ENCODE results near the gene CFDP1. TPM values are rescaled to one million over a fixed set of nuclear protein-coding genes. Genes with fewer than 3 reads are reported as not detected.

Gene CFDP1
- total RNA-seq, 2 donors from 2014 or later, result 47.5 to 49.7 TPM

DNA sequence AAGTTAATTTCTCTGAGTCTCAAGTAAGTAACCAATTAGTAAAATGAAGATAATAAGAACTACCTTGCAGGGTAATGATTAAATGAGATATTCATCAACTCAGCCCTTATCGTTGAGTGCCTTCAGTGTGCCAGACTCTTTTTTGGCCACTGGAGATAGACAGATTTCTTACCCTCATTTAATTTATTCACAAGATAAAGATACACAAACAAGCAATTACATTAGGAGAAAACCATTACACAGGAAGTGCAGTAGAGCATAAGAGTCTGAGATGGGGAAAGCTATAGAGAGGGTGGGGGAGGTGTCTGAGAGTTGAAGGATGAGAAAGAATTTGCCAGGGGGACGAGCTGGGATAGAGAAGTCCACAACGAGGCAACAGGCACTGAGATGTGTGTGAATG lies 109.4 kb downstream of the CFDP1 start:
- DNase-seq (ENCODE audit: low spot score in 2 of 2), result no peak
- no peak for ATAC-seq
- no peaks in the 10 kb centered on the region for H3K9me3 Mint-ChIP-seq
- H3K27ac Mint-ChIP-seq, result no peak overlapping the region
- peaks cover 0 to 7% of the 10 kb centered on the region in 2 donors for H3K36me3 Mint-ChIP-seq

GRCh38 chr16:75323198-75323597 lies 110.1 kb downstream of the CFDP1 start:
- peaks cover 0 to 7% of the 10 kb centered on the region in 2 donors for H3K36me3 Mint-ChIP-seq
- H3K9me3 Mint-ChIP-seq, result no peaks in the 10 kb centered on the region
- no peak for DNase-seq (ENCODE audit: low spot score in 2 of 2)
- no peak for ATAC-seq
- no peak overlapping the region for H3K27ac Mint-ChIP-seq

GRCh38 chr16:75322740-75323139 lies 110.6 kb downstream of the CFDP1 start:
- ATAC-seq, result no peak
- Mint-ChIP-seq H3K9me3 (no peaks in the 10 kb centered on the region), H3K36me3 (peaks cover 0 to 7% of the 10 kb centered on the region in 2 donors), H3K27ac (no peak overlapping the region)
- no peak for DNase-seq (ENCODE audit: low spot score in 2 of 2)

- peak in 1 of 2 donors; percentile 39 for ATAC-seq
- no peak overlapping the region for H3K27ac Mint-ChIP-seq
- no peaks in the 10 kb centered on the region for H3K36me3 Mint-ChIP-seq
- DNase-seq (ENCODE audit: low spot score in 2 of 2), result no peak
- H3K9me3 Mint-ChIP-seq, result no peaks in the 10 kb centered on the region
Measured at GRCh38 chr16:75320435-75320834, 112.9 kb downstream of the CFDP1 start.

GRCh38 chr16:75319513-75320411 lies 113.5 kb downstream of the CFDP1 start:
- no peaks in the 10 kb centered on the region for H3K9me3 Mint-ChIP-seq

GRCh38 chr16:75318737-75319136 lies 114.6 kb downstream of the CFDP1 start:
- H3K9me3 Mint-ChIP-seq, result no peaks in the 10 kb centered on the region
- DNase-seq (ENCODE audit: low spot score in 2 of 2) (no peak), ATAC-seq (peak in 1 of 2 donors; percentile 46)
- no peak overlapping the region for H3K27ac Mint-ChIP-seq
- H3K36me3 Mint-ChIP-seq, result peaks cover 0 to 5% of the 10 kb centered on the region in 2 donors

More at GRCh38 chr16:75319513-75320411, 113.5 kb downstream of the CFDP1 start:
- H3K27ac Mint-ChIP-seq, result no peak overlapping the region
- DNase-seq (ENCODE audit: low spot score in 2 of 2), result no peak
- peak; percentile 77 to 87 for ATAC-seq
- H3K36me3 Mint-ChIP-seq, result no peaks in the 10 kb centered on the region

DNA sequence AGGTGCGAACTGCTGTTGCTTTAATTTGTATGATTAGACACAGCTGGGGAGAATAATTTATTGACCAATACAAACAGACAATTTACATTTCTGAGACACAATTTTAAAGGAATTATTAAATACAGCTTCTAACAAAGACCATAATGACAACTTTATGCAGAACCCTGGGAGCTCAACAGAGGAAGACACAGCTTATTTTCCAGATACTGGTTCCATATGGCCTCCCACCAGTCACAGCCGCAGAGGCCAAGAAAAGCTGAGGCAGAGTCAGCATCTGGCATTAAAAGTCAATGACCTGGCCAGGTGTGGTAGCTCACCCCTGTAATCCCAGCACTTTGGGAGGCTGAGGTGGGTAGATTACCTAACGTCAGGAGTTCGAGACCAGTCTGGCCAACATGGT lies 115.8 kb downstream of the CFDP1 start:
- no peaks in the 10 kb centered on the region for H3K9me3 Mint-ChIP-seq
- H3K36me3 Mint-ChIP-seq, result peaks cover 0 to 5% of the 10 kb centered on the region in 2 donors
- DNase-seq (ENCODE audit: low spot score in 2 of 2) (no peak), ATAC-seq (no peak)
- H3K27ac Mint-ChIP-seq, result no peak overlapping the region

DNA sequence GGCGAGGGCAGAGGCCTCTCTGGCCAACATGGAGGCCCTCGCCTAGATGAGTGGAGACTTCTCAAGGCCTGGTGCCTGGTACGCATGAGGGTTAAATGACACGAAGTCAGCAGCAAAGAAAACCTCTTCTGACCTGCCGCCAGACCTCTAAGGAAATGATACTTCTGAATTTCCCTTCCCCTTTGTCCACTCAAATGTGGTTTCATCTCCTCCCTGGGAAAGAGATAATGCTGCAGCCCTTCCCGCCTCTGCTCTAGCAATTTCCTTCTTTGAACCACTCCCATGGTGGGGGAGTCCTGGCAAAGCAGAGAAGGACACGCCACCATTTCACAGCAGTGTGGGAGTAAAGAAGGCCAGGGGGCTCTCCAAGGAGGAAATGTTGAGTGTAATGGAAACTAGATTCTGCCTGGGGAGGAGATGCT lies 116.2 kb downstream of the CFDP1 start:
- Mint-ChIP-seq H3K9me3 (no peaks in the 10 kb centered on the region), H3K36me3 (peaks cover 0 to 5% of the 10 kb centered on the region in 2 donors), H3K27ac (no peak overlapping the region)
- ATAC-seq (no peak), DNase-seq (ENCODE audit: low spot score in 2 of 2) (no peak)

DNA sequence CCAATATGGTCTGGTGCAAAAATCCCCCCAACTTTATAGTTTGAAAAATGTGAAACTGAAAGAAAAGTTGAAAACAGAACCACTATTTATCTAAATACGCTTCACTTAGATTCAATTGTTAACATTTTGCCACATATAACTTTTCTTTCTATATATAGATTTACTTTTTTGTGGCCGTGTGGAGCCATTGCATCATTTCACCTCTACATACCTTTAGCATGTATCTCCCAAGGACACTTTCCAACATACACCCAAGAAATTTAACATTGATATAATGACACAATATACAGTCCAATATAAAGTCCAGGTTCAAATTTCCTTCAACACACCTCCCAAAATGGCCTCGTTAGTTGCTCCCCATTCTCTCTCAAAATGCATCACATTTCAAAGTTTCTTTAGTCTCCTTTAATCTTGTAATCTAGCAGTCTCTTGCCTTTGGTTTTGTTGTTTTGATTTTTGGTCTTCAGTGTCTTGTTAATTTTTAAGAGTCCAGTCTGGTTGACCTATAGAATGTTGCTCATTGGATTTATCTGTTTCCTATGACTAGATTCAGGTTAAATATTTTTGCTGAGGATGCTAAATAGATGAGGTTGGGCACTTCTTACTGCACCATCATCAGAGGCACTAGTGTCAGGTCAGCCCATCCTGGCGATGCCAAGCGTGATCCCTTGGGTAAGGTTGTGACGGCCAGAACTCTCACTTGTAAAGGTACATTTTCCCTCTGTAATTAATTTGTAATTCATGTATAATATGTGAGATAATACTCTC lies 117.6 kb downstream of the CFDP1 start:
- no peak for DNase-seq (ENCODE audit: low spot score in 2 of 2)
- Mint-ChIP-seq H3K36me3 (peaks cover 0 to 5% of the 10 kb centered on the region in 2 donors), H3K9me3 (no peaks in the 10 kb centered on the region), H3K27ac (no peak overlapping the region)
- no peak for ATAC-seq

DNA sequence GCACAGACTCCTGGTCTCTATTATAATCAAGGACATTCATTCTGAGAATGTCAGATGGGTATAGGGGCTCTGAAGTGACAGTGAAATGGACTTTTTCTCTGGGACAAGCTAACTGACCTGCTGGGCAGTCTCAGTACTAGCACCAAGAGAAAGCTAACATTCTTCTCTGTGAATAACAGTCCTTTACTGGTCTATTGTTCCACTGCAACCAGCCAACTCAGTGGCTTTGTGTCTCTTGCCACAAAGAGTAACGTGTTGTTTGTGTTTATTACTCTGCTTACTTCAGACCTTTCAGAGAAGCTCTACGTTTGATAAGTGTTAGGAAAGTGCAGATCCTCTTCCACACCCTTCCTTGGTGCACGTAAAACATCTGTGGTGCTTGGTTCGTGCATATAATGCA lies 120.4 kb downstream of the CFDP1 start:
- no peak overlapping the region for H3K27ac Mint-ChIP-seq
- no peak for ATAC-seq
- peaks cover 0 to 5% of the 10 kb centered on the region in 2 donors for H3K36me3 Mint-ChIP-seq
- H3K9me3 Mint-ChIP-seq, result no peaks in the 10 kb centered on the region
- DNase-seq (ENCODE audit: low spot score in 2 of 2), result no peak

DNA sequence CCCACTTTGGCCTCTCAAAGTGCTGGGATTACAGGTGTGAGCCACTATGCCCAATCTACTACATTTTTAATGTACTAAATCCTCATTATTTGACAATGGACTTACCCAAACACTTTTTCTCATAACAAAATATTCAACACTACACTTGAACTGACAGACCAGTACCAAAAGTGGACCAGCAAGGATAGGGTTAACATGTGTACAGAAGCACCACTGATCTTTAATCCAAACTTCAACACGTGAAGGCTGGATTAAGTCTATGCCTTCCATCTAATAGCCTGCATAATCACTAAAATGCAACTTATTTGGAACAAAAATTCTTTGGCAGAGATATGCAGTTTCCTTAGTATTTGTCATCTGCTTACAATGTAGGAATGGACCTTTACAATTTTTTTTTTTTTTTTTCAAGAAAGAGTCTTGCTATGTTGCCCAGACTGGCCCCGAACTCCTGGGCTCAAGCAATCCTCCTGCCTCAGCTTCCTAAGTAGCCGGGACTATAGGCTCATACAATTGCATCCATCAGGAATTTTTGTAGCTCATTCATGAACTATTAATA lies 121.8 kb downstream of the CFDP1 start:
- no peak for ATAC-seq
- Mint-ChIP-seq H3K27ac (no peak overlapping the region), H3K36me3 (peaks cover 0 to 5% of the 10 kb centered on the region in 2 donors), H3K9me3 (no peaks in the 10 kb centered on the region)
- DNase-seq (ENCODE audit: low spot score in 2 of 2), result no peak

DNA sequence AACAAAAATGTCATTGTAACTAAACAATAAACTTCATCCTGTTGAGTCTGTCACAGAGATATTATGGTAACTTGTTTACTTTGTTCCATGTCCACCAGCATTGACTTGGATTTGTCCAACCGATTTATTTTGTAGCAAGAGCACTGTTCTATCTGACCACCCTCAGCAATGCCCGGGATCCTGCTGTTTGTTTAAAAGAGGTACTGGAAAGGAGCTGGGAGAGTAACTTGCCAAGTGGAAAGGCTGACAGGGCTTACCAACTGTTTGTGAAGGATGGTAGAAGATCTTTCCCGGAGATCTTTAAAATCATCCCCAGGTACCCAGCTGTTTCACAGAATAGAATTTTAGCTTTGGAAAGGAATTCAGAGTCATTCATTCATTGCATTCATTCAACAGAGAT lies 122.8 kb downstream of the CFDP1 start:
- DNase-seq (ENCODE audit: low spot score in 2 of 2) (no peak), ATAC-seq (no peak)
- Mint-ChIP-seq H3K36me3 (peaks cover 0 to 5% of the 10 kb centered on the region in 2 donors), H3K9me3 (no peaks in the 10 kb centered on the region), H3K27ac (no peak overlapping the region)

- ATAC-seq, result no peak
- DNase-seq (ENCODE audit: low spot score in 2 of 2), result no peak
- Mint-ChIP-seq H3K27ac (no peak overlapping the region), H3K36me3 (peaks cover 4 to 8% of the 10 kb centered on the region in 2 donors), H3K9me3 (no peaks in the 10 kb centered on the region)
Measured at GRCh38 chr16:75309899-75310430, 123.3 kb downstream of the CFDP1 start.

DNA sequence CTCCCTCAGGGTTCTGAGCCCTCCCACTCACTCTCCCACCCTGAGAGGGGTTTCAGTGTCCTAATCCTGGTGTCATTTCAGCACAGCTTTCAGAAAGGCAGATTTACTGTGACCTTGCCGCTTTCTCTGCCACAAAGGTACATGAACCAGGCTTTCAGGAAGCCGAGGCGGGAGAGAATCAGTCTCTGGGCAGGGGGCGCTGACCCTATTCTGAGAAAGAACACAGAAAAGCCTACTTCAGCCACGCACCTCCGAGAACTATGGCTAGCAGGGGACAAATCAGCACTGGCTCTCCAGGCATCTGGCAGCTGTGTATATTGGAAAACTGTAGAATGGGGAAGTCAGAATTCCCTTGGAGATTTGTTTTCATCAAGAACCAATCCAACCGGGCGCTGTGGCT lies 124.1 kb downstream of the CFDP1 start:
- no peak overlapping the region for H3K27ac Mint-ChIP-seq
- H3K9me3 Mint-ChIP-seq, result no peaks in the 10 kb centered on the region
- DNase-seq (ENCODE audit: low spot score in 2 of 2) (no peak), ATAC-seq (no peak)
- peaks cover 7 to 14% of the 10 kb centered on the region in 2 donors for H3K36me3 Mint-ChIP-seq

DNA sequence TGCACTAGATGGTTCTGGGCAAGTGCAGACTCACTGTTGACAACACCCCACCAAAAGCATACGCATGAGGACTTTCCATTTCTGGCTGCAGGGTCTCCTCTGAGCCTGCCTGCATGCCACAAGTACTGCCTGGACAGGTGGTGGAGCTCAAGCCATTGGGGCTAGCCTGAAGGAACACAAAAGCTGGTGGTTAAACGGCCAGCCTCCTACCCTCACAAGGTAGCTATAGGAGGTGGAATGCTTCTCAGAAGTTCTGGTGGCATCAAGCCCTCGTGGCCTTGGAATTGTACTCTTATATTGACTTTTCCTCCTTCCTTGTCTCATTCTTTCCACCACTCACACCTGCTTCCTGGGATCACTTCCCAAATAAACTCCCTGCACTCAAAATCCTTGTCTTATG lies 125.3 kb downstream of the CFDP1 start:
- ATAC-seq, result no peak
- no peak overlapping the region for H3K27ac Mint-ChIP-seq
- no peak for DNase-seq (ENCODE audit: low spot score in 2 of 2)
- no peaks in the 10 kb centered on the region for H3K9me3 Mint-ChIP-seq
- peaks cover 9 to 19% of the 10 kb centered on the region in 2 donors for H3K36me3 Mint-ChIP-seq

DNA sequence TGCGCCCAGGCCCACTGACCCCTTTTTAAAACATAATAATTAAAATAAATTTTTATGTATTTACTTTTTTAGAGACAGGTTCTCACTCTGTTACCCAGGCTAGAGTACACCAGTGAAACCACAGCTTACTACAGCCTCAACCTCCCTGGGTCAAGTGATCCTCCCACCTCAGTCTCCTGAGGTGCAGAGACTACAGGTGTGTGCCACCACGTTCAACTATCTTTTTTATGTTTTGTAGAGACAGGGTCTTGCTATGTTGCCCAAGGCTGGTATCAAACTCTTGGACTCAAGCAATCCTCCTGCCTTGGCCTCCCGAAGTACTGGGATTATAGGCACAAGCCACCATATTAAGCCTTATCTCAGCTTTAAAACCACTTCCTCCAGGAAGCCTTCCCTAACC lies 125.8 kb downstream of the CFDP1 start:
- Mint-ChIP-seq H3K9me3 (no peaks in the 10 kb centered on the region), H3K36me3 (peaks cover 9 to 19% of the 10 kb centered on the region in 2 donors), H3K27ac (no peak overlapping the region)
- DNase-seq (ENCODE audit: low spot score in 2 of 2) (no peak), ATAC-seq (no peak)
